Measurements from ENCODE around the gene PIK3R3.

PIK3R3 gene

DNA sequence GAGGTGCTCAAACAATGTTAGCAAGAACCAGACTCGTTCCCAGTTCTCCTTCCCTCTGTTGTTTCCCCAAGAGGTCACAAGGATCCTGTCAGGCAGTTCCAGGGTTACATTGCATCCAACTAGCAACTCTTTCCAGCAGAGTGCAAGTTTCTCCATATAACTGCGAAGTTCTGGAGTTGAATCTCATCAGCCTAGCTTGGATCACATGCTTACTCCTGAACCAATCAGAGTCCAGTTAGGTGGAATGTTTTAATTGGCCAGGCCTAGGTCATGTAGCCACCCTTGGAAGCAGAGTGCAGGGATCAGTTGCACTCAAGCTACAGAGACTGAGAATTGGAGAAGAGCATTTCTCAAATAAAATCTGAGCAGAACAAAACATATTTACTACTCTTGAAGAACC is 15.9 kb upstream of the PIK3R3 start:
- Histone ChIP-seq H3K23ac (ENCODE audit: low read depth, low read length, poor library complexity) (no peak overlapping the region), H2BK120ac (ENCODE audit: low read depth, low read length) (no peak overlapping the region), H3K18ac (ENCODE audit: low read length) (no peak overlapping the region), H3K4me2 (ENCODE audit: insufficient read depth, low read length, poor library complexity, severe bottlenecking) (no peak overlapping the region), H3K9me3 (replicated peaks in 1 of 2; ENCODE audit: control insufficient read depth in 2 of 2, insufficient read depth in 1 of 2, low read depth in 1 of 2, low read length in 2 of 2) (no peaks in the 10 kb centered on the region), H2BK15ac (ENCODE audit: low read length) (no peak overlapping the region), H2AFZ (ENCODE audit: low read length) (peak overlapping the region; percentile 58), H3K4ac (ENCODE audit: low read length) (no peak overlapping the region), H3K36me3 (replicated peaks in 1 of 2; ENCODE audit: control insufficient read depth in 2 of 2, insufficient read depth in 2 of 2, low read length in 2 of 2) (no peaks in the 10 kb centered on the region), H3K4me3 (ENCODE audit: low read length in 2 of 2) (no peak overlapping the region), H3K79me1 (ENCODE audit: low read depth, low read length) (no peaks in the 10 kb centered on the region), H4K91ac (ENCODE audit: low read depth, low read length, poor library complexity) (no peak overlapping the region), H3K27ac (replicated peaks; ENCODE audit: low read length) (no peak overlapping the region), H3K4me1 (ENCODE audit: control insufficient read depth in 2 of 2, insufficient read depth in 1 of 2, low read depth in 1 of 2, low read length in 2 of 2) (no peaks in the 10 kb centered on the region), H2BK12ac (ENCODE audit: low read length) (no peak overlapping the region), H3K27me3 (ENCODE audit: control insufficient read depth in 3 of 3, insufficient read depth in 3 of 3, low read depth in 1 of 3, low read length in 3 of 3) (peaks cover 0 to 13% (median 0%) of the 10 kb centered on the region in 3 experiments), H3K14ac (ENCODE audit: low read length) (no peak overlapping the region), H2AK5ac (ENCODE audit: low read depth, low read length) (no peak overlapping the region), H3K9ac (ENCODE audit: low read depth, low read length, poor library complexity) (no peak overlapping the region), H2BK5ac (ENCODE audit: low read length) (no peak overlapping the region), H4K8ac (ENCODE audit: low read depth, low read length) (no peak overlapping the region)
- WGBS, 2 donors (ENCODE audit: extremely low coverage in 2 of 2, insufficient read length in 2 of 2, insufficient replicate concordance in 1 of 2), result no CpG with 5 or more reads among the region's 2 CpGs
- DNase-seq (ENCODE audit: low spot score), result no peak

DNA sequence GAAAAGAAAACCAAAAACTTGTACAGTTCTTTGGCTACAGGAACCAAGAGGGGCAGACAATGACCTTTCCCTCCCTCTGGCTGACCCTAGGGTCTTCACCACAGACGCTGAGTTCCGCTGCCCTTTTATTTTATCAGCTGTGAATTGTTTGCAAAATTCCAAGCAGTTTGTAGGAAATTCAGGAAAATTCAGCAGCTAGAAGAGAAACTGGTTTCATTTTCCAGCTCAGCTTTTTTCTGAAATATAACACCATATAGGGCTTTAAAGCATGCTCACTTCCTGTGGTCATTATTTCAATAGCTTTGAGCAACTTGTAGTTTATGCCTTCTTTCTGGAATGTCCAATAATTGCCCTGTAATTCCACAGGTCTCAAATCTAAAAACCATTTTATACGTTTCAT is 5.5 kb upstream of the PIK3R3 start:
- H3K4ac ChIP-seq (ENCODE audit: low read length), result no peak overlapping the region
- H4K8ac ChIP-seq (ENCODE audit: low read depth, low read length), result no peak overlapping the region
- H3K9me3 ChIP-seq (replicated peaks in 1 of 2; ENCODE audit: control insufficient read depth in 2 of 2, insufficient read depth in 1 of 2, low read depth in 1 of 2, low read length in 2 of 2), result no peaks in the 10 kb centered on the region
- H3K23ac ChIP-seq (ENCODE audit: low read depth, low read length, poor library complexity), result no peak overlapping the region
- no peak overlapping the region for H3K14ac ChIP-seq (ENCODE audit: low read length)
- H3K4me3 ChIP-seq (ENCODE audit: low read length in 2 of 2), result no peak overlapping the region
- H4K91ac ChIP-seq (ENCODE audit: low read depth, low read length, poor library complexity), result no peak overlapping the region
- no peak overlapping the region for H2BK12ac ChIP-seq (ENCODE audit: low read length)
- H3K27ac ChIP-seq (replicated peaks; ENCODE audit: low read length), result no peak overlapping the region
- no peaks in the 10 kb centered on the region for H3K36me3 ChIP-seq (replicated peaks in 1 of 2; ENCODE audit: control insufficient read depth in 2 of 2, insufficient read depth in 2 of 2, low read length in 2 of 2)
- peak overlapping the region; percentile 69 for H2AFZ ChIP-seq (ENCODE audit: low read length)
- H2BK120ac ChIP-seq (ENCODE audit: low read depth, low read length), result no peak overlapping the region
- no peaks in the 10 kb centered on the region for H3K79me1 ChIP-seq (ENCODE audit: low read depth, low read length)
- no peaks in the 10 kb centered on the region for H3K27me3 ChIP-seq (ENCODE audit: control insufficient read depth in 3 of 3, insufficient read depth in 3 of 3, low read depth in 1 of 3, low read length in 3 of 3)
- peaks cover 15 to 25% of the 10 kb centered on the region in 2 donors for H3K4me1 ChIP-seq (ENCODE audit: control insufficient read depth in 2 of 2, insufficient read depth in 1 of 2, low read depth in 1 of 2, low read length in 2 of 2)
- no CpG with 5 or more reads among the region's 3 CpGs for WGBS, 2 donors (ENCODE audit: extremely low coverage in 2 of 2, insufficient read length in 2 of 2, insufficient replicate concordance in 1 of 2)
- no peak overlapping the region for H2BK5ac ChIP-seq (ENCODE audit: low read length)
- no peak for DNase-seq (ENCODE audit: low spot score)
- H3K18ac ChIP-seq (ENCODE audit: low read length), result no peak overlapping the region
- H2BK15ac ChIP-seq (ENCODE audit: low read length), result no peak overlapping the region
- no peak overlapping the region for H2AK5ac ChIP-seq (ENCODE audit: low read depth, low read length)
- H3K4me2 ChIP-seq (ENCODE audit: insufficient read depth, low read length, poor library complexity, severe bottlenecking), result no peak overlapping the region
- H3K9ac ChIP-seq (ENCODE audit: low read depth, low read length, poor library complexity), result no peak overlapping the region

GRCh38 chr1:46136711-46137110 is 4.3 kb upstream of the PIK3R3 start:
- peaks cover 15 to 25% of the 10 kb centered on the region in 2 donors for H3K4me1 ChIP-seq (ENCODE audit: control insufficient read depth in 2 of 2, insufficient read depth in 1 of 2, low read depth in 1 of 2, low read length in 2 of 2)
- H2AK5ac ChIP-seq (ENCODE audit: low read depth, low read length), result no peak overlapping the region
- H3K27me3 ChIP-seq (ENCODE audit: control insufficient read depth in 3 of 3, insufficient read depth in 3 of 3, low read depth in 1 of 3, low read length in 3 of 3), result no peaks in the 10 kb centered on the region
- no peaks in the 10 kb centered on the region for H3K79me1 ChIP-seq (ENCODE audit: low read depth, low read length)
- no peak overlapping the region for H4K8ac ChIP-seq (ENCODE audit: low read depth, low read length)
- H3K27ac ChIP-seq (replicated peaks; ENCODE audit: low read length), result no peak overlapping the region
- DNase-seq (ENCODE audit: low spot score), result no peak
- H2BK120ac ChIP-seq (ENCODE audit: low read depth, low read length), result no peak overlapping the region
- no peak overlapping the region for H2BK12ac ChIP-seq (ENCODE audit: low read length)
- no peaks in the 10 kb centered on the region for H3K36me3 ChIP-seq (replicated peaks in 1 of 2; ENCODE audit: control insufficient read depth in 2 of 2, insufficient read depth in 2 of 2, low read length in 2 of 2)
- no peak overlapping the region for H3K23ac ChIP-seq (ENCODE audit: low read depth, low read length, poor library complexity)
- H2BK15ac ChIP-seq (ENCODE audit: low read length), result no peak overlapping the region
- no peak overlapping the region for H3K4me2 ChIP-seq (ENCODE audit: insufficient read depth, low read length, poor library complexity, severe bottlenecking)
- no peak overlapping the region for H3K4me3 ChIP-seq (ENCODE audit: low read length in 2 of 2)
- H2BK5ac ChIP-seq (ENCODE audit: low read length), result no peak overlapping the region
- no peak overlapping the region for H4K91ac ChIP-seq (ENCODE audit: low read depth, low read length, poor library complexity)
- no peaks in the 10 kb centered on the region for H3K9me3 ChIP-seq (replicated peaks in 1 of 2; ENCODE audit: control insufficient read depth in 2 of 2, insufficient read depth in 1 of 2, low read depth in 1 of 2, low read length in 2 of 2)
- peak overlapping the region; percentile 8 for H2AFZ ChIP-seq (ENCODE audit: low read length)
- peak overlapping the region; percentile 56 for H3K18ac ChIP-seq (ENCODE audit: low read length)
- no peak overlapping the region for H3K9ac ChIP-seq (ENCODE audit: low read depth, low read length, poor library complexity)
- H3K14ac ChIP-seq (ENCODE audit: low read length), result no peak overlapping the region
- no peak overlapping the region for H3K4ac ChIP-seq (ENCODE audit: low read length)

DNA sequence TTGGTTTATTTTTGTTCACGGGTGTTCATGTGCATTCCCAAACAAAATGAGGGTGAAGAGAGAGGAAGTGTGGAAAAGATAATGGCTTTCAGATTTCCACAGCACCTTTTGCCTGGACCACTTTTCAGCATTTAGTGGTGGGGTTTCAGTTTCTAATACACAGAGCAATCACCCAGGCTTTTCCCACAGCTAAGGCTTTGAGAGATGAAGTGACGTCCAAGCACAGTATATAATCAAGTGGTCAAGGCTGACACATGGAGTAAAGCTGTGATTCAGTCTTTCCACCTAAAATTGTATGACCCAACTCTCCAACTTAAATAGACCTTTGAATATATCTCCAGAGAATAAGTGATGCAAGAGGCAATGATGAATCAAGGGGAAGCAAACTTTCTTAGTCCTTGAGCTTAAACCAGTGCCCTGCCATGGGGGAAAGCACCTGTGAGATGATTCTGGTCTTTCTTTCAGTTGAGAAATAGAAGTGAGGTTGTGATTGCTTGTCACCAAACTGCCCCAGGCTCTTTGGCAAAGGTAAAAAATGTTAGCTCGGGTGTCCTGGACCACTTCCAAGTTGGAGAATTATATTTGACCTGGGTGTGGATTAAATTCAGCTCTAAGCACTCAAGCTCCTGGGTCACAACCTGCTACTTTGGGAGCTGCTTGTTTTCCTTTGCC is 2.4 kb upstream of the PIK3R3 start:
- H4K91ac ChIP-seq (ENCODE audit: low read depth, low read length, poor library complexity), result no peak overlapping the region
- no peak overlapping the region for H3K4me3 ChIP-seq (ENCODE audit: low read length in 2 of 2)
- no peak overlapping the region for H3K14ac ChIP-seq (ENCODE audit: low read length)
- H3K4ac ChIP-seq (ENCODE audit: low read length), result no peak overlapping the region
- no CpG with 5 or more reads among the region's 3 CpGs for WGBS, 2 donors (ENCODE audit: extremely low coverage in 2 of 2, insufficient read length in 2 of 2, insufficient replicate concordance in 1 of 2)
- no peak overlapping the region for H3K23ac ChIP-seq (ENCODE audit: low read depth, low read length, poor library complexity)
- H2AK5ac ChIP-seq (ENCODE audit: low read depth, low read length), result no peak overlapping the region
- peaks cover 15 to 25% of the 10 kb centered on the region in 2 donors for H3K4me1 ChIP-seq (ENCODE audit: control insufficient read depth in 2 of 2, insufficient read depth in 1 of 2, low read depth in 1 of 2, low read length in 2 of 2)
- no peak overlapping the region for H3K18ac ChIP-seq (ENCODE audit: low read length)
- H3K9me3 ChIP-seq (replicated peaks in 1 of 2; ENCODE audit: control insufficient read depth in 2 of 2, insufficient read depth in 1 of 2, low read depth in 1 of 2, low read length in 2 of 2), result no peaks in the 10 kb centered on the region
- DNase-seq (ENCODE audit: low spot score), result no peak
- H3K79me1 ChIP-seq (ENCODE audit: low read depth, low read length), result no peaks in the 10 kb centered on the region
- H3K27ac ChIP-seq (replicated peaks; ENCODE audit: low read length), result no peak overlapping the region
- no peak overlapping the region for H3K9ac ChIP-seq (ENCODE audit: low read depth, low read length, poor library complexity)
- H2BK5ac ChIP-seq (ENCODE audit: low read length), result no peak overlapping the region
- no peaks in the 10 kb centered on the region for H3K36me3 ChIP-seq (replicated peaks in 1 of 2; ENCODE audit: control insufficient read depth in 2 of 2, insufficient read depth in 2 of 2, low read length in 2 of 2)
- no peaks in the 10 kb centered on the region for H3K27me3 ChIP-seq (ENCODE audit: control insufficient read depth in 3 of 3, insufficient read depth in 3 of 3, low read depth in 1 of 3, low read length in 3 of 3)
- H2BK15ac ChIP-seq (ENCODE audit: low read length), result no peak overlapping the region
- H3K4me2 ChIP-seq (ENCODE audit: insufficient read depth, low read length, poor library complexity, severe bottlenecking), result no peak overlapping the region
- H2BK120ac ChIP-seq (ENCODE audit: low read depth, low read length), result no peak overlapping the region
- H2BK12ac ChIP-seq (ENCODE audit: low read length), result no peak overlapping the region
- no peak overlapping the region for H4K8ac ChIP-seq (ENCODE audit: low read depth, low read length)
- H2AFZ ChIP-seq (ENCODE audit: low read length), result no peak overlapping the region
